GM23338 (cell line): ENCODE measurements around the gene LPAR6. TPM values are rescaled to one million over a fixed set of nuclear protein-coding genes. Genes with fewer than 3 reads are reported as not detected.

ENCODE experiments used
- ATAC-seq: fragments of 200-7000 bp; cut with Tn5 transposase; 3 replicates; pipeline ENCODE4 v1.9.1; 2020
- DNase-seq: peaks from one replicate; pipeline ENCODE4 v3.0.0-alpha.2; 2015; ENCODE audit warnings: low spot score
- H2AFZ ChIP-seq: fragments of 200-600 bp; sonication (generic); 2 replicates; pipeline ENCODE4 v1.8.0; 2016; ENCODE audit warnings: antibody characterized with exemption, mild to moderate bottlenecking, moderate library complexity
- H3F3A ChIP-seq: fragments of 200-600 bp; sonication (generic); replicated peaks from 2 replicates; pipeline ENCODE4 v1.8.0; 2017; ENCODE audit warnings: antibody characterized with exemption, mixed run types, low read depth
- H3K27ac ChIP-seq: fragments of 200-600 bp; sonication (generic); 2 replicates; pipeline ENCODE4 v1.6.1; 2016; ENCODE audit warnings: low read depth
- H3K27me3 ChIP-seq: fragments of 200-600 bp; sonication (generic); 2 replicates; pipeline ENCODE4 v1.8.0; 2016; ENCODE audit warnings: mild to moderate bottlenecking, mixed run types, moderate library complexity; ENCODE audit not compliant: insufficient read depth
- H3K36me3 ChIP-seq: fragments of 200-600 bp; sonication (generic); 2 replicates; pipeline ENCODE4 v1.8.0; 2016; ENCODE audit warnings: mild to moderate bottlenecking; ENCODE audit not compliant: insufficient read depth
- H3K4me1 ChIP-seq: fragments of 200-600 bp; sonication (generic); 2 replicates; pipeline ENCODE4 v1.8.0; 2016; ENCODE audit warnings: mild to moderate bottlenecking, moderate library complexity; ENCODE audit not compliant: insufficient read depth
- H3K4me2 ChIP-seq: fragments of 200-600 bp; sonication (generic); 2 replicates; pipeline ENCODE4 v1.7.1; 2017; ENCODE audit warnings: mixed run types
- H3K4me3 ChIP-seq: fragments of 200-600 bp; sonication (generic); 2 replicates; pipeline ENCODE4 v1.6.1; 2016; ENCODE audit warnings: mixed run types
- H3K79me2 ChIP-seq: fragments of 200-600 bp; sonication (generic); replicated peaks from 2 replicates; pipeline ENCODE4 v1.8.0; 2017; ENCODE audit warnings: mild to moderate bottlenecking; ENCODE audit not compliant: insufficient read depth
- H3K9me2 ChIP-seq: fragments of 200-600 bp; sonication (generic); 2 replicates; pipeline ENCODE4 v1.8.0; 2017; ENCODE audit not compliant: insufficient read depth
- H4K20me1 ChIP-seq: fragments of 200-600 bp; sonication (generic); replicated peaks from 2 replicates; pipeline ENCODE4 v1.8.0; 2017; ENCODE audit warnings: mild to moderate bottlenecking; ENCODE audit not compliant: insufficient read depth
- H3K27ac Mint-ChIP-seq: 2 replicates; pipeline ENCODE4 v1.8.0; 2020; ENCODE audit warnings: inconsistent platforms, mild to moderate bottlenecking, moderate library complexity, mixed read lengths
- H3K27me3 Mint-ChIP-seq: 3 replicates; pipeline ENCODE4 v1.8.0; 2022; ENCODE audit warnings: low read depth, mild to moderate bottlenecking, moderate library complexity, mixed read lengths, inconsistent platforms; ENCODE audit not compliant: insufficient read depth, poor library complexity
- H3K36me3 Mint-ChIP-seq: 3 replicates; pipeline ENCODE4 v1.8.0; 2021; ENCODE audit warnings: low read depth, mild to moderate bottlenecking, inconsistent platforms, moderate library complexity, mixed read lengths
- H3K4me1 Mint-ChIP-seq: 3 replicates; pipeline ENCODE4 v1.8.0; 2020; ENCODE audit warnings: mild to moderate bottlenecking, inconsistent platforms, mixed read lengths
- H3K4me3 Mint-ChIP-seq: 3 replicates; pipeline ENCODE4 v1.8.0; 2021; ENCODE audit warnings: moderate library complexity, mild to moderate bottlenecking, inconsistent platforms, mixed read lengths
- H3K9me3 Mint-ChIP-seq: 3 replicates; pipeline ENCODE4 v1.8.0; 2020; ENCODE audit warnings: moderate library complexity, mild to moderate bottlenecking, inconsistent platforms, mixed read lengths
- CREB1 ChIP-seq: fragments of 250-450 bp; sonication (Bioruptor Pico); IDR thresholded peaks from 2 replicates; pipeline ENCODE4 v1.5.0; 2020; ENCODE audit warnings: low read depth, mild to moderate bottlenecking, moderate library complexity
- JUNB ChIP-seq: IDR thresholded peaks from one replicate; pipeline ENCODE4 v1.6.1; 2016; ENCODE audit warnings: antibody characterized with exemption; ENCODE audit not compliant: unreplicated experiment
- NANOG ChIP-seq: IDR thresholded peaks from 2 replicates; pipeline ENCODE4 v1.6.1; 2016; ENCODE audit warnings: antibody characterized with exemption, borderline replicate concordance
- REST ChIP-seq: IDR thresholded peaks from one replicate; pipeline ENCODE4 v1.6.1; 2018; ENCODE audit warnings: antibody characterized with exemption; ENCODE audit not compliant: unreplicated experiment
- ZNF462 ChIP-seq: fragments of 250-450 bp; sonication (Bioruptor Pico); IDR thresholded peaks from 2 replicates; pipeline ENCODE4 v1.5.0; 2020; ENCODE audit warnings: mild to moderate bottlenecking, moderate library complexity
- polyA plus RNA-seq: library from polyadenylated mRNA; unstranded; fragments of >200 nt; fragmentation: Nextera tagmentation; extraction: Ambion mirVana; gene quantifications from 2 replicates; pipeline ENCODE4 v1.2.1, GENCODE V29; 2016
- total RNA-seq: library from RNA; depleted of rRNA; stranded (reverse); fragments of >200 nt; shearing (Covaris generic); gene quantifications from 2 replicates; pipeline ENCODE4 v1.2.3, GENCODE V29; 2014

The LPAR6 gene
- total and polyA plus RNA-seq, 2 experiments from 2014 or later = 1.4 to 2.1 TPM

- TF ChIP-seq REST (no peak), NANOG (no peak), CREB1 (CRISPR knock-in tag) (no peak), JUNB (no peak), ZNF462 (CRISPR knock-in tag) (no peak)
Measured at GRCh38 chr13:48426052-48426451, 13.1 kb upstream of the LPAR6 start (continued).

- H3K9me2 ChIP-seq = 0 out of 2 replicates have a peak, but pooled peaks cover 1% of the 10 kb centered on the region
- Mint-ChIP-seq H3K4me3 (no peak overlapping the region), H3K27ac (no peak overlapping the region), H3K9me3 (peaks cover 16% of the 10 kb centered on the region), H3K36me3 (peaks cover 16% of the 10 kb centered on the region), H3K4me1 (no peaks in the 10 kb centered on the region), H3K27me3 (peaks cover 1% of the 10 kb centered on the region)
- H3K4me1 ChIP-seq = no peaks in the 10 kb centered on the region
- DNase-seq (no peak), ATAC-seq (no peak)
- no peak overlapping the region for H2AFZ ChIP-seq
- no peaks in the 10 kb centered on the region for H3K79me2 ChIP-seq
- H3K27ac ChIP-seq = no peak overlapping the region
- H3K27me3 ChIP-seq = no peaks in the 10 kb centered on the region
- H3K36me3 ChIP-seq = no peaks in the 10 kb centered on the region; the same call in 1 of the 2 replicates
- H4K20me1 ChIP-seq = no peaks in the 10 kb centered on the region
- no peak overlapping the region for H3K4me2 ChIP-seq
- H3K4me3 ChIP-seq = no peak overlapping the region
- H3F3A ChIP-seq = no peaks in the 10 kb centered on the region
- no peak for TF ChIP-seq ZNF462 (CRISPR knock-in tag)
Measured at GRCh38 chr13:48424212-48424611, 11.3 kb upstream of the LPAR6 start.
